Gastroesophageal sphincter (tissue), 3 donors: Measurements from ENCODE around the gene USP12.

ENCODE experiments used
- EP300 ChIP-seq: sonication (generic); formaldehyde crosslinking; IDR thresholded peaks from one replicate; pipeline ENCODE4 v1.6.1; 2017; ENCODE audit warnings: antibody characterized with exemption, mild to moderate bottlenecking
- TF ChIP-seq, protein P1 (sequence below), 4 experiments: fragments of 200-600 bp in 2 of 4; fragments of 450-650 bp in 2 of 4; sonication (generic) in 1 of 4; IDR thresholded peaks; one replicate each; pipeline ENCODE4 v1.5.1; 2017 to 2019; ENCODE audit warnings: antibody characterized with exemption in 4 of 4, mild to moderate bottlenecking in 2 of 4, moderate library complexity in 2 of 4

DNA sequence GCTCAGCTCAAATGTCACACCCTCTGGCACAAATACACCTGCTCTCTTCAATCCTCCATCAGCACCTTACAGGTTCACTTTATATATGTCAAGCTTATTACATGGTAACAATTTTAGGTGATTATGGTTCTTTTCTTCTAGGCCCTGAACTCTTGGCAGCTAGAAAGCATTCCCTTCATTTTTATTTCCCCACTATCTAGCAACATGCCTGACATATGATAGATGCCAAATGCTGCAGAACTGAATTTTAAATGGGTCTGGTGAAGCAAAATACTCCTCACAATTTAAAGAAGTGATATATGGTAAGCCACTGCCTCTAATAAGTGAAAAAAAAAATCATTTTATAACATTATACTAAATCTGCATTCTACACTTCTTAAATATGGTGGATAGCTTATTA is 95.2 kb downstream of the USP12 start:
- no peak for TF ChIP-seq EP300
- TF ChIP-seq, protein P1, sequence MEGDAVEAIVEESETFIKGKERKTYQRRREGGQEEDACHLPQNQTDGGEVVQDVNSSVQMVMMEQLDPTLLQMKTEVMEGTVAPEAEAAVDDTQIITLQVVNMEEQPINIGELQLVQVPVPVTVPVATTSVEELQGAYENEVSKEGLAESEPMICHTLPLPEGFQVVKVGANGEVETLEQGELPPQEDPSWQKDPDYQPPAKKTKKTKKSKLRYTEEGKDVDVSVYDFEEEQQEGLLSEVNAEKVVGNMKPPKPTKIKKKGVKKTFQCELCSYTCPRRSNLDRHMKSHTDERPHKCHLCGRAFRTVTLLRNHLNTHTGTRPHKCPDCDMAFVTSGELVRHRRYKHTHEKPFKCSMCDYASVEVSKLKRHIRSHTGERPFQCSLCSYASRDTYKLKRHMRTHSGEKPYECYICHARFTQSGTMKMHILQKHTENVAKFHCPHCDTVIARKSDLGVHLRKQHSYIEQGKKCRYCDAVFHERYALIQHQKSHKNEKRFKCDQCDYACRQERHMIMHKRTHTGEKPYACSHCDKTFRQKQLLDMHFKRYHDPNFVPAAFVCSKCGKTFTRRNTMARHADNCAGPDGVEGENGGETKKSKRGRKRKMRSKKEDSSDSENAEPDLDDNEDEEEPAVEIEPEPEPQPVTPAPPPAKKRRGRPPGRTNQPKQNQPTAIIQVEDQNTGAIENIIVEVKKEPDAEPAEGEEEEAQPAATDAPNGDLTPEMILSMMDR (IDR thresholded peaks at IDR 0.05), result no peak
